H1 (cell line): ENCODE results near the gene DOCK1. TPM values are rescaled to one million over a fixed set of nuclear protein-coding genes. Genes with fewer than 3 reads are reported as not detected.

Experiments used
- CTCF ChIA-PET: fragments of 300-600 bp; sonication (Branson Sonifier 250); formaldehyde crosslinking; loops from one replicate; lab custom pipeline; 2021; ENCODE audit not compliant: partially characterized antibody; lab: Charles Lee
- POLR2A ChIA-PET: fragments of 300-600 bp; sonication (Branson Sonifier 250); formaldehyde crosslinking; loops from one replicate; lab custom pipeline; 2021; ENCODE audit warnings: inconsistent platforms; ENCODE audit not compliant: partially characterized antibody; lab: Charles Lee
- DNase-seq, 2 experiments: peaks; one replicate each; pipeline versions ENCODE4 v3.0.0 to v3.0.0-alpha.2; 2010 to 2022; ENCODE audit warnings: low spot score in 2 of 2, low read depth in 1 of 2, mixed read lengths in 1 of 2
- FAIRE-seq: peaks from 2 replicates; lab custom pipeline; 2011; peaks lifted over from hg19 to GRCh38; lab: Jason Lieb, UNC
- H2AFZ ChIP-seq: 2 replicates; pipeline ENCODE4 v1.8.1; 2012; ENCODE audit warnings: low read length, inconsistent platforms
- H2AK5ac ChIP-seq: 2 replicates; pipeline ENCODE4 v1.6.1; 2013; ENCODE audit warnings: low read depth, low read length
- H2BK120ac ChIP-seq: replicated peaks from 2 replicates; pipeline ENCODE3; 2013; ENCODE audit warnings: low read depth, low read length, inconsistent platforms
- H2BK12ac ChIP-seq: 2 replicates; pipeline ENCODE4 v1.6.1; 2013; ENCODE audit warnings: low read depth, low read length
- H2BK15ac ChIP-seq: 2 replicates; pipeline ENCODE4 v1.6.1; 2013; ENCODE audit warnings: low read length
- H2BK20ac ChIP-seq: 2 replicates; pipeline ENCODE4 v1.6.1; 2013; ENCODE audit warnings: low read length
- H2BK5ac ChIP-seq: 2 replicates; pipeline ENCODE4 v1.6.1; 2013; ENCODE audit warnings: low read depth, low read length
- H3K14ac ChIP-seq: 2 replicates; pipeline ENCODE4 v1.6.1; 2013; ENCODE audit warnings: inconsistent platforms; ENCODE audit not compliant: insufficient read length
- H3K18ac ChIP-seq: 2 replicates; pipeline ENCODE4 v1.6.1; 2013; ENCODE audit warnings: low read length; ENCODE audit errors: extremely low read depth
- H3K23ac ChIP-seq: 2 replicates; pipeline ENCODE4 v1.6.1; 2013; ENCODE audit warnings: inconsistent platforms; ENCODE audit not compliant: insufficient read length
- H3K23me2 ChIP-seq: 2 replicates; pipeline ENCODE4 v1.6.1; 2013; ENCODE audit warnings: low read depth, low read length
- H3K27ac ChIP-seq: 2 replicates; pipeline ENCODE4 v1.6.1; 2011; ENCODE audit warnings: low read depth, low read length, inconsistent platforms
- H3K27me3 ChIP-seq, 4 experiments: replicated peaks in 1 of 4; 1 replicate in 1 of 4; 2 replicates in 3 of 4; pipeline versions ENCODE4 v1.6.1 to v1.8.1; 2011 to 2013; ENCODE audit warnings: low read length in 3 of 4, mild to moderate bottlenecking in 3 of 4, inconsistent platforms in 2 of 4, mixed read lengths in 2 of 4, moderate library complexity in 1 of 4; ENCODE audit not compliant: control insufficient read depth in 3 of 4, insufficient read depth in 3 of 4; ENCODE audit errors: extremely low read depth in 1 of 4
- H3K36me3 ChIP-seq, 4 experiments: 2 replicates each; pipeline versions ENCODE4 v1.6.1 to v1.8.1; 2011 to 2013; ENCODE audit warnings: mild to moderate bottlenecking in 4 of 4, low read length in 3 of 4, moderate library complexity in 2 of 4, control low read depth in 1 of 4, inconsistent platforms in 1 of 4; ENCODE audit not compliant: insufficient read depth in 4 of 4, control insufficient read depth in 2 of 4
- H3K4ac ChIP-seq: replicated peaks from 2 replicates; pipeline ENCODE3; 2013; ENCODE audit warnings: low read length, low read depth, mixed read lengths, inconsistent platforms; ENCODE audit not compliant: insufficient read length
- H3K4me1 ChIP-seq, 4 experiments: replicated peaks in 1 of 4; 1 replicate in 1 of 4; 2 replicates in 3 of 4; pipeline versions ENCODE4 v1.6.1 to v1.8.1; 2011 to 2013; ENCODE audit warnings: low read length in 3 of 4, inconsistent platforms in 2 of 4, mixed read lengths in 1 of 4; ENCODE audit not compliant: insufficient read depth in 4 of 4, control insufficient read depth in 3 of 4
- H3K4me2 ChIP-seq, 2 experiments: 2 replicates each; pipeline versions ENCODE4 v1.6.1 to v1.8.1; 2011 to 2013; ENCODE audit warnings: low read depth in 2 of 2, low read length in 2 of 2, control low read depth in 1 of 2, inconsistent platforms in 1 of 2, mild to moderate bottlenecking in 1 of 2; ENCODE audit not compliant: insufficient read depth in 1 of 2
- H3K4me3 ChIP-seq, 4 experiments: fragments of 200-600, 300-600 bp in 1 of 4; sonication (generic), shearing (Covaris generic), sonication (Bioruptor Twin) in 1 of 4; 2 replicates each; pipeline versions ENCODE4 v1.5.1 to v1.8.1; 2011 to 2016; ENCODE audit warnings: low read length in 4 of 4, low read depth in 3 of 4, control low read depth in 2 of 4, inconsistent platforms in 2 of 4, mild to moderate bottlenecking in 2 of 4, mixed read lengths in 1 of 4, moderate library complexity in 1 of 4; ENCODE audit not compliant: insufficient read depth in 2 of 4; ENCODE audit errors: extremely low read depth in 1 of 4
- H3K56ac ChIP-seq: replicated peaks from 2 replicates; pipeline ENCODE3; 2013; ENCODE audit warnings: low read depth, mild to moderate bottlenecking, mixed read lengths, low read length, inconsistent platforms; ENCODE audit not compliant: insufficient read length
- H3K79me1 ChIP-seq: 2 replicates; pipeline ENCODE4 v1.6.1; 2013; ENCODE audit warnings: low read depth, low read length, control low read depth
- H3K79me2 ChIP-seq, 2 experiments: 2 replicates each; pipeline versions ENCODE4 v1.6.1 to v1.8.1; 2012 to 2013; ENCODE audit warnings: low read length in 2 of 2, mild to moderate bottlenecking in 2 of 2, inconsistent platforms in 1 of 2; ENCODE audit not compliant: insufficient read depth in 2 of 2, control insufficient read depth in 1 of 2
- H3K9ac ChIP-seq, 4 experiments: replicated peaks in 1 of 4; 1 replicate in 1 of 4; 2 replicates in 3 of 4; pipeline versions ENCODE4 v1.6.1 to v1.8.1; 2011 to 2013; ENCODE audit warnings: low read depth in 3 of 4, low read length in 3 of 4, control low read depth in 2 of 4, mild to moderate bottlenecking in 2 of 4, moderate library complexity in 2 of 4, inconsistent platforms in 1 of 4; ENCODE audit errors: extremely low read depth in 1 of 4
- H3K9me3 ChIP-seq, 2 experiments: 2 replicates each; pipeline versions ENCODE4 v1.6.1 to v1.8.1; 2012 to 2013; ENCODE audit warnings: mild to moderate bottlenecking in 2 of 2, moderate library complexity in 2 of 2, control low read depth in 1 of 2, inconsistent platforms in 1 of 2, low read depth in 1 of 2, low read length in 1 of 2, mixed read lengths in 1 of 2; ENCODE audit not compliant: insufficient read depth in 2 of 2
- H4K20me1 ChIP-seq, 2 experiments: replicated peaks in 1 of 2; 2 replicates each; pipeline versions ENCODE3 to v1.8.1; 2011 to 2013; ENCODE audit warnings: inconsistent platforms in 2 of 2, low read length in 2 of 2, mild to moderate bottlenecking in 1 of 2; ENCODE audit not compliant: insufficient read depth in 2 of 2, control insufficient read depth in 1 of 2
- H4K5ac ChIP-seq: 2 replicates; pipeline ENCODE4 v1.6.1; 2013; ENCODE audit warnings: low read length, low read depth, mixed read lengths, inconsistent platforms; ENCODE audit not compliant: insufficient read length
- H4K8ac ChIP-seq: 2 replicates; pipeline ENCODE4 v1.8.0; 2013; ENCODE audit warnings: mild to moderate bottlenecking, moderate library complexity, low read length, inconsistent platforms; ENCODE audit not compliant: insufficient read depth; ENCODE audit errors: extremely low read depth
- H4K91ac ChIP-seq: replicated peaks from 2 replicates; pipeline ENCODE3; 2013; ENCODE audit warnings: low read length, mixed read lengths, inconsistent platforms; ENCODE audit not compliant: insufficient read length
- BCL11A ChIP-seq, 2 experiments: IDR thresholded peaks; one replicate each; pipeline ENCODE4 v1.6.1; 2011; ENCODE audit warnings: low read depth in 2 of 2, low read length in 2 of 2, mild to moderate bottlenecking in 2 of 2
- CHD1 ChIP-seq: IDR thresholded peaks from 2 replicates; pipeline ENCODE4 v1.6.1; 2012; ENCODE audit warnings: low read depth, low read length, improper control_type of control experiment
- CTBP2 ChIP-seq: IDR thresholded peaks from 2 replicates; pipeline ENCODE4 v1.7.0; 2011; ENCODE audit warnings: borderline replicate concordance, mild to moderate bottlenecking, moderate library complexity, mixed read lengths, low read length; ENCODE audit not compliant: insufficient read depth, insufficient read length
- EP300 ChIP-seq, 2 experiments: IDR thresholded peaks; 1 replicate in 1 of 2; 2 replicates in 1 of 2; pipeline ENCODE4 v1.6.1; 2011 to 2012; ENCODE audit warnings: low read depth in 2 of 2, low read length in 2 of 2, mild to moderate bottlenecking in 2 of 2, borderline replicate concordance in 1 of 2, inconsistent platforms in 1 of 2, moderate library complexity in 1 of 2
- HDAC2 ChIP-seq, 2 experiments: fragments of 300-600 bp in 1 of 2; sonication (generic) in 1 of 2; IDR thresholded peaks; 2 replicates each; pipeline ENCODE4 v1.6.1; 2011 to 2012; ENCODE audit warnings: low read depth in 2 of 2, low read length in 2 of 2, mild to moderate bottlenecking in 2 of 2, moderate library complexity in 2 of 2, borderline replicate concordance in 1 of 2, inconsistent platforms in 1 of 2
- POLR2A ChIP-seq, 2 experiments: IDR thresholded peaks; 1 replicate in 1 of 2; 2 replicates in 1 of 2; pipeline ENCODE4 v1.6.1; 2011; ENCODE audit warnings: low read depth in 2 of 2, low read length in 2 of 2, mild to moderate bottlenecking in 2 of 2; ENCODE audit errors: control extremely low read depth in 1 of 2
- POLR2AphosphoS5 ChIP-seq: IDR thresholded peaks from 2 replicates; pipeline ENCODE4 v1.6.1; 2011; ENCODE audit warnings: low read depth, low read length
- POU5F1 ChIP-seq: IDR thresholded peaks from 2 replicates; pipeline ENCODE4 v1.6.1; 2011; ENCODE audit warnings: low read depth, mild to moderate bottlenecking, low read length, moderate library complexity
- RBBP5 ChIP-seq: IDR thresholded peaks from 2 replicates; pipeline ENCODE4 v1.7.1; 2012; ENCODE audit warnings: low read depth, mild to moderate bottlenecking, inconsistent platforms, low read length, moderate library complexity, borderline replicate concordance
- ZNF274 ChIP-seq: IDR thresholded peaks from 2 replicates; pipeline ENCODE4 v1.7.0; 2012; ENCODE audit warnings: low read length, borderline replicate concordance; ENCODE audit errors: extremely low read depth
- whole genome bisulfite sequencing, 2 experiments: shearing (Covaris generic) in 1 of 2; methylation state at CpG; one replicate each; pipeline versions ENCODE4 v1.1.6 to v1.1.7; 2013 to 2015; ENCODE audit warnings: low lambda C conversion rate in 2 of 2, mixed read lengths in 2 of 2, inconsistent platforms in 1 of 2, low coverage in 1 of 2, missing lambda C conversion rate in 1 of 2; ENCODE audit not compliant: insufficient replicate concordance in 2 of 2, insufficient coverage in 1 of 2, insufficient read length in 1 of 2; ENCODE audit errors: extremely low coverage in 1 of 2, missing lambda C conversion rate in 1 of 2; 5-methylcytosine and 5-hydroxymethylcytosine counted together
- polyA plus RNA-seq, 7 experiments: library from polyadenylated mRNA; depleted of rRNA in 3 of 7; stranded (reverse) in 5 of 7; unstranded in 2 of 7; fragments of >200 nt in 5 of 7; fragments of 200-250 nt in 2 of 7; gene quantifications; 1 replicate in 5 of 7; 2 replicates in 1 of 7; 4 replicates in 1 of 7; pipeline versions ENCODE4 v1.2.1 to v1.2.3, GENCODE V29; 2011 to 2013; ENCODE audit warnings: missing spikeins in 2 of 7, mixed read lengths in 2 of 7
- total RNA-seq: library from RNA; stranded (reverse); fragmentation: NEBNext Ultra II Directional; extraction: Animal tissue kit (Norgen Biotek cat#: 25700); gene quantifications from 2 replicates; pipeline ENCODE4 v1.2.1, GENCODE V29; 2021
- TF ChIP-seq, protein P1 (sequence below): IDR thresholded peaks from 2 replicates; pipeline ENCODE4 v1.6.1; 2012; ENCODE audit warnings: inconsistent platforms
- TF ChIP-seq, protein P2 (sequence below): IDR thresholded peaks from 2 replicates; pipeline ENCODE4 v1.6.1; 2011; ENCODE audit warnings: low read depth, mild to moderate bottlenecking, low read length; ENCODE audit not compliant: insufficient read depth

The DOCK1 gene
- total and polyA plus RNA-seq, 2 of the 8 experiments (the other 6 are each of a cell fraction or from before 2014, with no cell fraction given), result 11.6 to 53.0 TPM

DNA sequence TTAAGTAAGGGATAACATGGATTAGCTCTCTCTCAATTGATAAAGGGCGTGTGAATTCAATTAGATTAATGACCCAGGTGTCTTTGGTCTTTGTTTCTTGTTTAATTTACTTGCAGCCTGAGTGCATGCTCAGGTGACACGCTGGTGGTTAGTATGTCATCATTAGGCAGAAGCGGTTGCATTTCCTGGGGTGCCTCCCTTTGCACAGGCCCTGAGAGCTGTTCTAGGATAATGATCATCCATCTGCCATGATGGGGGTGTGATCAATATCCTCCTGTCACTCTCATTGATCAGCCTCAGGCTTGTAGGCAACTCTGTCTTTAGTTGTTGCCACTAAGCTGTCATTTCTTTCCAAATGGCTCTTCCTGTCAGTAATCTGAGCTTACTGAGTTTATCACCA, 544.3 kb downstream of the DOCK1 start:
- CTCF ChIA-PET, result no interaction called here
- Histone ChIP-seq H3K79me1 (no peaks in the 10 kb centered on the region), H3K27ac (no peak overlapping the region), H2BK5ac (no peak overlapping the region), H2AFZ (no peak overlapping the region), H3K9me3 (no peaks in the 10 kb centered on the region), H2BK12ac (no peak overlapping the region), H4K91ac (no peak overlapping the region), H3K27me3 (no peaks in the 10 kb centered on the region), H2BK15ac (no peak overlapping the region), H3K18ac (no peak overlapping the region), H4K8ac (no peak overlapping the region), H2AK5ac (no peak overlapping the region), H3K4me2 (no peak overlapping the region), H4K5ac (no peak overlapping the region), H2BK120ac (no peak overlapping the region), H3K4me1 (peaks cover 0 to 6% (median 0%) of the 10 kb centered on the region in 4 experiments; a peak in 1 of 7 replicates), H3K14ac (no peak overlapping the region), H4K20me1 (no peaks in the 10 kb centered on the region), H3K9ac (no peak overlapping the region), H3K56ac (no peak overlapping the region), H2BK20ac (no peak overlapping the region), H3K4ac (no peak overlapping the region), H3K79me2 (no peaks in the 10 kb centered on the region), H3K36me3 (peaks cover 0 to 6% (median 1%) of the 10 kb centered on the region in 4 experiments; a peak in 5 of 8 replicates), H3K23ac (no peak overlapping the region), H3K4me3 (no peak overlapping the region), H3K23me2 (no peaks in the 10 kb centered on the region)
- no peak for TF ChIP-seq BCL11A (IDR thresholded peaks at IDR 0.05; ENCODE audit: low read depth in 2 of 2, low read length in 2 of 2)
- TF ChIP-seq POU5F1, result no peak
- TF ChIP-seq CTBP2, result no peak
- no peak for TF ChIP-seq HDAC2 (IDR thresholded peaks at IDR 0.05; ENCODE audit: borderline replicate concordance in 1 of 2, low read depth in 2 of 2, low read length in 2 of 2)
- TF ChIP-seq, protein P1, sequence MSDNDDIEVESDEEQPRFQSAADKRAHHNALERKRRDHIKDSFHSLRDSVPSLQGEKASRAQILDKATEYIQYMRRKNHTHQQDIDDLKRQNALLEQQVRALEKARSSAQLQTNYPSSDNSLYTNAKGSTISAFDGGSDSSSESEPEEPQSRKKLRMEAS, result no peak
- no peak for TF ChIP-seq ZNF274
- TF ChIP-seq POLR2AphosphoS5, result no peak
- TF ChIP-seq RBBP5, result no peak
- TF ChIP-seq CHD1, result no peak
- no peak for TF ChIP-seq POLR2A (IDR thresholded peaks at IDR 0.05; ENCODE audit: control extremely low read depth in 1 of 2, low read depth in 2 of 2, low read length in 2 of 2)
- TF ChIP-seq, protein P2, sequence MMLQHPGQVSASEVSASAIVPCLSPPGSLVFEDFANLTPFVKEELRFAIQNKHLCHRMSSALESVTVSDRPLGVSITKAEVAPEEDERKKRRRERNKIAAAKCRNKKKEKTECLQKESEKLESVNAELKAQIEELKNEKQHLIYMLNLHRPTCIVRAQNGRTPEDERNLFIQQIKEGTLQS, result no peak
- TF ChIP-seq EP300 (IDR thresholded peaks at IDR 0.05; ENCODE audit: borderline replicate concordance in 1 of 2, low read depth in 2 of 2, low read length in 2 of 2), result no peak
- 91% methylated on average over 3 of the region's 3 CpGs; no CpG with 5 or more reads in 1 of the 2 experiments for WGBS, 2 experiments
- POLR2A ChIA-PET, result interaction anchor here (1.4 kb wide), 1 partner anchor 9 kb away, joined by 3 read pairs; no protein-coding TSS in a partner anchor
- no peak for DNase-seq
- no peak for FAIRE-seq
